Measurements from ENCODE around the gene PGPEP1.

Gene PGPEP1

DNA sequence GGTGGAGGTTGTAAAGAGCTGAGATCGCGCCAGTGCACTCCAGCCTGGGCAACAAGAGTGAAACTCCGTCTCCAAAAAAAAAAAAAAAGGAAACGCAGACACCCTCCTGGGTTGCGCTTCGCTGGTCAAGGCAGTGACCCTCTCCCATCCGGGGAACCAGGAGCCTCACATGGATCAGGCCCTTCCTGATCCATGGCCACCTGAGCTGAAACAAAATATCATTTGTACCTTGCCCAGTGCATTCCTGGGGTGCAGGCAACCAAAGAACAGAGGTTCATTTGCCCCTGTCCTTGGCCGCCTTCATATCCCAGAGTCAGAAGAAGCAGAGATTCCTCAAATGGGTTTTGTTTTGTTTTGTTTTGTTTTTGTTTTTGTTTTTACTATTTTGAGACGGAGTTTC is 9.5 kb upstream of the PGPEP1 start:
- no peak overlapping the region for H3K27ac ChIP-seq
- DNase-seq (ENCODE audit: low spot score) = no peak
- no peak overlapping the region for H3K4me3 ChIP-seq
- TF ChIP-seq, protein P1, sequence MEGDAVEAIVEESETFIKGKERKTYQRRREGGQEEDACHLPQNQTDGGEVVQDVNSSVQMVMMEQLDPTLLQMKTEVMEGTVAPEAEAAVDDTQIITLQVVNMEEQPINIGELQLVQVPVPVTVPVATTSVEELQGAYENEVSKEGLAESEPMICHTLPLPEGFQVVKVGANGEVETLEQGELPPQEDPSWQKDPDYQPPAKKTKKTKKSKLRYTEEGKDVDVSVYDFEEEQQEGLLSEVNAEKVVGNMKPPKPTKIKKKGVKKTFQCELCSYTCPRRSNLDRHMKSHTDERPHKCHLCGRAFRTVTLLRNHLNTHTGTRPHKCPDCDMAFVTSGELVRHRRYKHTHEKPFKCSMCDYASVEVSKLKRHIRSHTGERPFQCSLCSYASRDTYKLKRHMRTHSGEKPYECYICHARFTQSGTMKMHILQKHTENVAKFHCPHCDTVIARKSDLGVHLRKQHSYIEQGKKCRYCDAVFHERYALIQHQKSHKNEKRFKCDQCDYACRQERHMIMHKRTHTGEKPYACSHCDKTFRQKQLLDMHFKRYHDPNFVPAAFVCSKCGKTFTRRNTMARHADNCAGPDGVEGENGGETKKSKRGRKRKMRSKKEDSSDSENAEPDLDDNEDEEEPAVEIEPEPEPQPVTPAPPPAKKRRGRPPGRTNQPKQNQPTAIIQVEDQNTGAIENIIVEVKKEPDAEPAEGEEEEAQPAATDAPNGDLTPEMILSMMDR (IDR thresholded peaks at IDR 0.05) = no peak

DNA sequence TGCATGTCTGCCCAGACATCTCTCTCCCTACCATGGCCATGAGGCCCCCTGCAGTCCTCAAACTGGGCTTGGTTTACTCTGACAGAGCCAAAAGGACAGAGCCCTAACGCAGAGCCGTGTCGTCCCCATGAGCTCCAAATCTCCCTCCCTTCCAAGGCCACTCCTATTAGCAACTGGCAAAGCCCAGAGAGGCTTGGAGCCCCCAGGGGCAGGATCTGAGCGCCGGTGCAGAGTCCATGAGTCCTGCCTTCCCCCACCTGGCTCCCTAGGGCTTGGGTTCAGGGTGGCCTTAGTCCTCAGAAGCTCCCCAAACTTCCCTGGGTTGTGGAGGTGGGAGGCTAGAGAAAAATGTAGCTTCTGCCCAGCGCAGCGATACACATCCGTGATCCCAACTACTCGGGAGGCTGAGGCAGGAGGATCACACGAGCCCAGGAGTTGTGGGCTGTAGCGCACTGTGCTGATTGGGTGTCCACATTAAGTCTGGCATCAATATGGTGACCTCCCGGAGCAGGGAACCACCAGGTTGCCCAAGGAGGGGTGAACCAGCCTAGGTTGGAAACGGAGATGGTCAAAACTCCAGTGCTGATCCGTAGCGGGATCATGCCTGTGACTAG is 7.4 kb upstream of the PGPEP1 start:
- TF ChIP-seq, protein P1 (IDR thresholded peaks at IDR 0.05) = no peak
- Histone ChIP-seq H3K4me3 (no peak overlapping the region), H3K27ac (no peak overlapping the region)
- DNase-seq (ENCODE audit: low spot score) = no peak

DNA sequence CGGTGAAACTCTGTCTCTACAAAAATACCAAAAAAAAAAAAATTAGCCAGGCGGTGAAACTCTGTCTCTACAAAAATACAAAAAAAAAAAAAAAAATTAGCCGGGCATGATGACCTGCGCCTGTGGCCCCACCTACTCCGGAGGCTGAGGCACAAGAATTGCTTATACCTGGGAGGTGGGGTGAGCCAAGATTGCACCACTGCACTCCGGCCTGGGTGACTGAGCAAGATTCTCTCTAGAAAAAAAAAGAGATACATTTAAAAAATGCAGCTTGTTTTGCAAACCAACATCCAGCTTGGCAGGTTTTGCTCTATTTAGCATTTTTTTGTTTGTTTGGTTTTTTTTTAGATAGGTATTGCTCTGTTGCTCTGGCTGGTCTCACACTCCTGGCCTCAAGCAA is 6.7 kb upstream of the PGPEP1 start:
- no peak overlapping the region for H3K4me3 ChIP-seq
- TF ChIP-seq, protein P1 (IDR thresholded peaks at IDR 0.05) = no peak
- no peak overlapping the region for H3K27ac ChIP-seq
- no peak for DNase-seq (ENCODE audit: low spot score)

DNA sequence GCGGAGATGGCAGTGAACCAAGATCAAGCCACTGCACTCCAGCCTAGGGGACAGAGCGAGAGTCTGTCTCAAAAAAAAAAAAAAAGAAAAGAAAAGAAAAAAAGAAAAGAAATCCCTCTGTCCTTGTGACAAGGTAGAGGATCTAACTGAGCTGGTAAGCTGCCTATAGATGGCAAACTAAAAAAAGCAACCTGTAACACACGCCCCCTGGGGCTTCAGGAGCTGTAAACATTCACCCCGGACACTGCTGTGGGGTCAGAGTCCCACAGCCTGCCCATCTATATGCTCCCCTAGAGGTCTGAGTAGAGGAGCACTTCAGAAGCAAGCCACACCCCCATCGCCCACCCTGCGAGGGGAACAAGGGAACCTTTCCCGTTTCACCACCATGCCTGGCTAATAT is 4.3 kb upstream of the PGPEP1 start:
- Histone ChIP-seq H3K27ac (no peak overlapping the region), H3K4me3 (no peak overlapping the region)
- no peak for DNase-seq (ENCODE audit: low spot score)
- TF ChIP-seq, protein P1 (IDR thresholded peaks at IDR 0.05) = no peak

DNA sequence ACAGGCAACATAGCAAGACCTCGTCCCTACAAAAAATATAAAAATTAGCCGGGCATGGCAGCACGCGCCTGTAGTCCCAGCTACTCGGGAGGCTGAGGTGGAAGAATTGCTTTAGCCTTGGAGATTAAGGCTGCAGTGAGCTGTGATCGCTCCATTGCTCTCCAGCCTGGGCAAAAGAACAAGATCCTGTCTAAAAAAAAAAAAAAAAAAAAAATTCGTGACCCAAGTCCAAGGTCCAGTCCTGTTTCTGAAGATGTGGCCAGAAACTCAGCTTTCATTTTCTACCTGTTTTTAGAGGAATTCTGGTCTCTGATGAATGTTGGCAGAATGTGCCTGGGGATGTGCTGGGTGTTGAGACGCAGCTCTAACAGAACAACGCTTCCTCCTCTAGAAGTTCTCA is 1.9 kb upstream of the PGPEP1 start:
- TF ChIP-seq, protein P1 (IDR thresholded peaks at IDR 0.05) = no peak
- no peak overlapping the region for H3K27ac ChIP-seq
- H3K4me3 ChIP-seq = no peak overlapping the region
- DNase-seq (ENCODE audit: low spot score) = no peak

DNA sequence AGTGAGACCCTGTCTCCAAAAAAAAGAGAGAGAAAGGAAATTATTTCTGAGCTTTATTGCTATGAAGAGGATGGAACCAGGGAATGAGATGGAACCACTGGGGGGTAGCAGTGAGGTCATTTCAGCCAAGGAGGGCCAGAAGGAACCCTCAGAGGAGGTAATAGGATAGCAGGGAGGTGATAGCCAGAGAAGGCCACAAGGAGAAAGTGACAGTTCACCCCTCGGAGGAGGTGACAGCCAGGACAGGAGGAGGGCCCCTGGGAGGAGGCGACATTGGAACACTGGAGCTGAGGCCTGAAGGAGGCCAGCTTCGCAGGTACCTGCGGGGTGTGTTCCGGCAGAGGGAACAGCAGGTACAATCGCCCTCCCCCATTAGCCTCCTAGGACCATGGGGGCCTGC is 675 bp upstream of the PGPEP1 start:
- no peak overlapping the region for H3K27ac ChIP-seq
- peak overlapping the region; percentile 86 for H3K4me3 ChIP-seq
- TF ChIP-seq, protein P1 (IDR thresholded peaks at IDR 0.05) = no peak
- no peak for DNase-seq (ENCODE audit: low spot score)

DNA sequence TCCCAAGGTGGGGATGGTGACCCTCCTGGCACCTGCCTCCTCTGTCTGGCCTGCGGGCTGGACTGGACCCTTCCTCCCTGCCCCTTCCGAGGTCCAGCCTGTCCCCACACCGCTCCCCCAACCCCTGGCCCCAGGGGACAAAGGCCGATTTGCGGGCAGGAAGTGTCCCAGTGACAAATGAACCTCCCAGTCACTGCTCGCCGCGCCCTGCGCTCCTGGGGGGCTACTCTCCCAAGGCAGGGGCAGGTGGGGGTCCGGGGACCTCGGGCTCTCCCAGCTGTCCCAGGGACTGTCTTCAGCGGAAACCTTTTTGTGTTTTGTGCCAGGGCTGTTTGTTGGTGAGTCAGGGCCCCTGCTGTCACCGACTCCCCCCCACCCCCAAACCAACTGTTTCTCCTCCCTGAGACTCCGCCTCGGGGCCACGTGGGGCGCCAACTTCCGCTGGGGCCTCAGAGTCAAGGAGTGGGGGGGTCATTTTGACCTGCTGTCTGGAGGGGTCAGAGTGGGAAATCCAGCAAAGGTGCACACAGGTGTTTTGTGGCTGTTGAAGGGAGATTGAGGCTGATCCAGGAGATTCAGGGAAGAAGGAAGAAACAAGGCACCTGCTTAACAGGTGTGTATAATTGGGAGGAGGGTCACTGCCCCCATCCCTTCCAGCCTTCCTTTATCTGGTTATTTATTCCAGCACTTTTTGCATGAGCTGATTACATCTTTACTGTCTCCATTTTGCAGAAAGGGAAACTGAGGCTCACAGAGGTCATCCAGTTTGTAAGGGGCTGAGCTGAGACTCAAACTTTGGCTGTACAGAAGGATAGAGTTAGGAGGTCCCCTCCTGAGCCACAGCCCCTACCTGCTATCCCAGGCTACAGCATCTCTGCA is 831 bp downstream of the PGPEP1 start:
- Histone ChIP-seq H3K27ac (peak overlapping the region; percentile 81 to 89), H3K4me3 (peak overlapping the region; percentile 86)
- TF ChIP-seq, protein P1 (IDR thresholded peaks at IDR 0.05) = no peak
- peak; percentile 79 for DNase-seq (ENCODE audit: low spot score)
